HUES48 (cell line): Measurements from ENCODE around the gene KCNMB1.

Source experiments
- H3K27ac ChIP-seq: one replicate; pipeline ENCODE4 v1.7.0; 2013; ENCODE audit warnings: low read depth, low read length, inconsistent platforms
- H3K27me3 ChIP-seq: 2 replicates; pipeline ENCODE4 v1.6.1; 2013; ENCODE audit warnings: mild to moderate bottlenecking, low read length; ENCODE audit not compliant: control insufficient read depth, insufficient read depth
- H3K36me3 ChIP-seq: 2 replicates; pipeline ENCODE4 v1.6.1; 2013; ENCODE audit warnings: low read length; ENCODE audit not compliant: control insufficient read depth, insufficient read depth
- H3K4me1 ChIP-seq: 2 replicates; pipeline ENCODE4 v1.6.1; 2013; ENCODE audit warnings: mild to moderate bottlenecking, low read length; ENCODE audit not compliant: control insufficient read depth, insufficient read depth
- H3K4me3 ChIP-seq: 2 replicates; pipeline ENCODE4 v1.5.1; 2013; ENCODE audit warnings: mild to moderate bottlenecking, low read depth, low read length
- H3K9ac ChIP-seq: 2 replicates; pipeline ENCODE4 v1.6.1; 2013; ENCODE audit warnings: mild to moderate bottlenecking, low read depth, low read length, moderate library complexity
- H3K9me3 ChIP-seq: 2 replicates; pipeline ENCODE4 v1.6.1; 2013; ENCODE audit warnings: low read length; ENCODE audit not compliant: control insufficient read depth, insufficient read depth

KCNMB1 gene

DNA sequence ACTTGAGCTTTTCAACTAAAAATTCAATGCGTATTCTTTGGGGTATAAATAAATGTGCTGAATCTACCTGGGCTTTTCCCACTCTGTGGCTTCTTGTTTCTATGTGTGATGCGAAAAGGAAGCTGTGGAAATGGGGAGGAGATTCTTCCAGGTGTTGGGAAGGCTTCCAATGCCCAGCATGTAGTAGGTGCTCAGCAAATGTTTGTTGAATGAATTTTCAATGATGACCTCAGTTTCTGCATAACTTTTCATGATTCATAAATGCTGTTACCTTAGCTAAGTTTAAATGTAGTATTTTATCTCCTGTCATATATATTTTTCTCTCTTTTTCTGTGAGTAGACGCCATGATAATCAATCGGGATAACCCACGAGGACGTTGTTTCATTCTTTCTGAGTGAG is 25.6 kb upstream of the KCNMB1 start:
- Histone ChIP-seq H3K4me3 (no peak overlapping the region), H3K4me1 (no peaks in the 10 kb centered on the region), H3K27ac (no peak overlapping the region), H3K9ac (no peak overlapping the region), H3K27me3 (no peaks in the 10 kb centered on the region), H3K36me3 (no peaks in the 10 kb centered on the region), H3K9me3 (no peaks in the 10 kb centered on the region)

DNA sequence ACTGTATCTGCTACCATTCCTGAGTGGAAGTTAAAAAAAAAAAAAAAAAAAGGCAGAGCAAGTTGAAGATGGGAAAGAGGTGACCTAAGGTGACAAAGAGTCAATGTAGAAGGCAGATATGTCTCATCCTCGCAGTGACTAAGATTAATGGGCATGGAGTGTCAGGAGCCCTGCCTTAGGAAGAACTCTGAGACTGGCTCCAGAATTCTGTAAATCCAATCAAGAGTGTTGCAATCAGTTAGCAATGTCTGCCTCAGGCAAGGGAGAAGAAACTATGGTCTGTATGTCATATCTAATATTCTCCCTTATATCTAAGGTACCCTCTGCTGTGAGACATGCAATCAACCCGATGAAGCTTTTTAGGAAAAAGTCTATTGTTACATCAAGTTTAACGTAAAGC is 24.7 kb upstream of the KCNMB1 start:
- no peak overlapping the region for H3K4me3 ChIP-seq
- no peak overlapping the region for H3K27ac ChIP-seq
- no peaks in the 10 kb centered on the region for H3K9me3 ChIP-seq
- H3K36me3 ChIP-seq: no peaks in the 10 kb centered on the region
- H3K9ac ChIP-seq: no peak overlapping the region
- H3K27me3 ChIP-seq: no peaks in the 10 kb centered on the region
- H3K4me1 ChIP-seq: peaks cover 3% of the 10 kb centered on the region; the same call in 1 of the 2 replicates

DNA sequence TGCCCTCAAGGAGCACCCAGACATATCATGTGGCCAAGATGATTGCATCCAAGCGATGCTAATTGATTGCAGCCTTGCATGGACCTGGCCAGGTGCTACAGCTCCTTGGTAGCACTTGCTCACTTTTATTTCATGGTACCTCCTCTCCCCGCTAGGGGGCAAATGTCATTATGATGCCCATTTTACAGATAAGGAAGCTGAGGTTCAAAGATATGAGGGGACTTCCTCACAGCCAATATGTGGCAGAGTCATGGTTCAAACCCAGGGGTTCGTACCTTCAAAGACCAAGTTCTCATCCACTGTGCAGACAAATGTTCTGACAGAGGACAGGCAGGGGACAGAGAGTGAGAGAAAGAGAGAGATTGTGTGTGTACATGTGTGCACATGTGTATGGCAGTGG is 21.9 kb upstream of the KCNMB1 start:
- no peak overlapping the region for H3K4me3 ChIP-seq
- no peaks in the 10 kb centered on the region for H3K36me3 ChIP-seq
- no peak overlapping the region for H3K9ac ChIP-seq
- H3K9me3 ChIP-seq: no peaks in the 10 kb centered on the region
- no peaks in the 10 kb centered on the region for H3K27me3 ChIP-seq
- H3K4me1 ChIP-seq: peaks cover 17% of the 10 kb centered on the region
- H3K27ac ChIP-seq: no peak overlapping the region

DNA sequence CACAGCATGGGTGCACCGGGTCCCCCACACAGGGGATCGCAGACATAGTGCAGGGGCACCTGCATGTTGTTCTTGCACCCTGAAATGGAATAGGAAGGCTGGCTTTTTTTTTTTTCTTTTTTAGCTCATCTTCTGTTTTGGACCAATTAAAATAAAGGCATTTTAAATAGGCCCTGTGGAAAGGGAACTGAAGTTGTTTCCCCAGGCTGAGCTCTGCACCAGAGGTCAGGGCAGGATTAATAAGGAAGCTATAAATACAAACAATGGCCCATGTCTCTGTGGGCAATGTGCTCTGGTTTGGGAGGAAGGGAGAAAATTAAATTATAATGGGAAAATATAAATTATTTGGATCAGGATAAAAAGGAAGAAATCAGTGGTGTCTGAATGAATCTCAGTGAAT is 21.2 kb upstream of the KCNMB1 start:
- no peaks in the 10 kb centered on the region for H3K9me3 ChIP-seq
- H3K27me3 ChIP-seq: no peaks in the 10 kb centered on the region
- H3K4me1 ChIP-seq: peaks cover 17% of the 10 kb centered on the region
- no peaks in the 10 kb centered on the region for H3K36me3 ChIP-seq
- H3K27ac ChIP-seq: no peak overlapping the region
- no peak overlapping the region for H3K4me3 ChIP-seq
- H3K9ac ChIP-seq: no peak overlapping the region

DNA sequence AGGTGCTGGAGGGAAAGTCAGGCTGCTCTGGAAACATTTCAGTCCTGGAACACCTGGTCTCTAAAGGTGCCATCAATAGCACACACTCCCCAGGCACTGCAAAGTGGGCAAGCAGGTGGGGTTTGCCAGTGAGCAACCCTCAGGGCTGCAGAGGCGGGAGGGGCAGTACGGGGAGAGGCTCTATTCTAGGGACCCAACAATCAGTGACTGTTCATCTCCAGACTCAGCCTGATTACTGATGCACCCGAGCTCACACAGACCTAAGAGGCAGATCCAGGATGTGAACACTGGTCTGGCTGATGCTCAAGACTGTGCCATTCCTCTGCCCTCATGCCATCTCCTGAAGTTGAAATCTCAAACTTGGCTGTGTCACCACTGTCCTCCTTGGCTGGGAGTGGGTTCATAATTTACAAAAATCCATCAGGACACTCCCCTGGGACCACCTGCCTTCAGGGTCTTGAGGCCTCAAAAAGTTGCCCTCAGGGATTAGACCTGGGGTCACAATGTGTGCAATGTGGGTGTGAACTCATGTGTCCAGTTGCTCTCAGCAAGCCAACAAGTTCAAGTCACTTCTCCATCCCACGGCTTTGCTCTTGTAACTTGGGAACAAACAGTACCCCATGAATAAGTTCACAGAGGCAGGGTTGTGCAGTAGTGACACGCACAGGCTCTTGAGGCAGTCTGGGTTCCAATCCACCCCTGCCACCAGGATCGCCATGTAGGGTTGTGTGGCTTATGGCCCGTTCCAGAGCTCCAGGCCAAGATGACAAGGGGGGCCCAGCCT is 19.9 kb upstream of the KCNMB1 start:
- peaks cover 17% of the 10 kb centered on the region for H3K4me1 ChIP-seq
- H3K27me3 ChIP-seq: no peaks in the 10 kb centered on the region
- H3K36me3 ChIP-seq: no peaks in the 10 kb centered on the region
- H3K9me3 ChIP-seq: no peaks in the 10 kb centered on the region
- H3K27ac ChIP-seq: no peak overlapping the region
- H3K4me3 ChIP-seq: no peak overlapping the region
- H3K9ac ChIP-seq: no peak overlapping the region

DNA sequence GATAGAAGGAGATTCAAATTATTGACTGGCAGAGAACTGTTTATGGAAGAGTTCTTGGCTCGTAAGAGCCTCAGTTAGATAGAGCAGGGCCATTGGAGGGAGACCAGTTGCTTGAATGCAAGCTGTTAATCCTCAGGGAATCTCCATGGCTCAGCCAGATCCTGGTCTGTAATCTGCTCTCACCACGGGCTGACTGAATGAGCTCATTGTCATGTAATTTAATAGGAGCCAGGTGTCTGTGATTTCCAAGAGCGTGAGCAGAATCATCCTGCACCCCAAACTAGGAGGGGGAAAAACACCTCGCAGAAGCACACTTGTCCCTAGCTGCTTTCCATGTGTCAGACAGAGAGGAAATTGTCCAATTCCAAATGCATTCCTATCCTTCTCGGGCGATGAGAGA is 19.1 kb upstream of the KCNMB1 start:
- peaks cover 24% of the 10 kb centered on the region for H3K4me1 ChIP-seq
- H3K27ac ChIP-seq: peak overlapping the region; percentile 16
- H3K4me3 ChIP-seq: no peak overlapping the region
- no peaks in the 10 kb centered on the region for H3K9me3 ChIP-seq
- H3K36me3 ChIP-seq: no peaks in the 10 kb centered on the region
- no peak overlapping the region for H3K9ac ChIP-seq
- H3K27me3 ChIP-seq: no peaks in the 10 kb centered on the region

DNA sequence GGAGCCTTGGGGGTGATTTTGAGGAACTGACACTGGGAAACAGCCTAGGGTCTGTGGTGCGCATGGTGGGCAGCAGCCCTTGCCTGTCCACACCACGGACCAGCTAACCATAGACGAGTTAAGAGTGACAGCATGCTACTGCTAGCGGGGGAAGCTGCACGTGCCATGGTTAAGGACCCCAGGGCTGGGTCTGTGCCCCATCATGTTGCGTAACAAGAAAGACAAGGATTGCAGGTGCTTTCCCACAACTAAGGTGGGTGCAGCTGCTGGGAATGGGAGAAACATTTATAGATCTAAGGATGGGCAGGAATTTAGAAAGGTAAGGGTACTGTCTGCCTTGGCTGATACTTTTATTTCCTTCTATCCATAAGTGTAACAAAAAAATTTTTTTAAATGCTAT is 17.9 kb upstream of the KCNMB1 start:
- H3K9me3 ChIP-seq: no peaks in the 10 kb centered on the region
- H3K27ac ChIP-seq: no peak overlapping the region
- no peak overlapping the region for H3K4me3 ChIP-seq
- no peaks in the 10 kb centered on the region for H3K36me3 ChIP-seq
- H3K27me3 ChIP-seq: no peaks in the 10 kb centered on the region
- no peak overlapping the region for H3K9ac ChIP-seq
- H3K4me1 ChIP-seq: peaks cover 24% of the 10 kb centered on the region

DNA sequence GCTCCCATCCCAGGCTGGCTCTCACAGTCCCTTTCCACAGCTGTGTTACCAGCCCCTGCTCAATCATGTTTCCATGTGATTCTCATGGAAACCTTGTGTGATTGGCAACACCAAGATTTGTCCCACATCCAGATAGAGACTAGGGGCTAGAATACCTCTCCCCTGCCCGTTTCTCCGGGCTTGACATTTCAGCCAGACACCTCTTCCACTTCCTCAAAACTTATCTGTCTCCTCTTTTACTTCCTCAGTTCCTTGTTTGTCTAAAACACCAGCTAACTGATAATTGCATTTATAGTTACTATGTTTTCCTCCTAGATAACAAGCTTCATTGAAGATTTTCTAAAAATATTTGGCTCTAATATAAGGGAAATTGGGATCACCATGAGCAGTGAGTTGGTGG is 16.6 kb upstream of the KCNMB1 start:
- Histone ChIP-seq H3K9ac (no peak overlapping the region), H3K27me3 (no peaks in the 10 kb centered on the region), H3K27ac (no peak overlapping the region), H3K36me3 (no peaks in the 10 kb centered on the region), H3K9me3 (no peaks in the 10 kb centered on the region), H3K4me1 (peaks cover 24% of the 10 kb centered on the region), H3K4me3 (no peak overlapping the region)

DNA sequence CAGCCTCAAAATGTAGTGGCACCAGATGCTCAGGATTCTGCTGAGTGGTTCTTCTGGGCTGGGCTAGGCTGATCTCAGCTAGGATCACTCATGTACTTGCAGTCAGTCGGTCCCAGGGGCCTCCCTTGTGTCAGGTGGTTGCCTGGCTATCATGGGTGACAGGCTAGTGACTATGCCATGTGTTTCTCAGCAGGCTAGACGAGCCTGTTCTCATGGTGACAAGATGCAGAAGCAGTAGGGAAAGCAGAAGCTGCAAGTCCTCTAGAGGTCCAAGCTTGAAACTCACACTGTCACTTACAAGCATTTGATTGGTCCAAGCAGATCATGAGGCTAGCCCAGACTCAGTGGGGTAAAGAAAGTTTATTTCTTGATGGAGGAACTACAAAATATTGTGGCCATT is 15.2 kb upstream of the KCNMB1 start:
- no peaks in the 10 kb centered on the region for H3K36me3 ChIP-seq
- no peaks in the 10 kb centered on the region for H3K27me3 ChIP-seq
- no peak overlapping the region for H3K27ac ChIP-seq
- no peaks in the 10 kb centered on the region for H3K9me3 ChIP-seq
- H3K4me1 ChIP-seq: peaks cover 24% of the 10 kb centered on the region
- H3K4me3 ChIP-seq: no peak overlapping the region
- no peak overlapping the region for H3K9ac ChIP-seq

DNA sequence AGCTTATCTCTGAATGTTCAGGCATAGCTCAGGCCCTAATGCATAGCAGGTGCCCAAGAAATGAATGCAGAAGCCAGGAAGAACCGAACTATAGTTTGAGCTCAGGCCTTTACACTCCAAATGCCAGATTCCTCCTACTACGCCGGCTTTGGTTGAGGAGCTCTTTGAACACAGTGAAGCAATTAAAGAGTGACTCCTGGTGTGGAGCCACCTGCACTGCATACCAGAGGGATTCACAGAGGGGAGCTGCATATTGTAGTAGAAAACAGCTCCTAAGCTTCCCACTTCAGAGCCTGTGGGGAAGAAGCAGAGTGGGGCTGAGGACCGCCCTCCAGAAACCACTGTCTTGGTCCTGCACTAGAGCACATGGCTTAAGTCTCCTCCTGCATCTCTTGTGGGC is 14.5 kb upstream of the KCNMB1 start:
- Histone ChIP-seq H3K27me3 (no peaks in the 10 kb centered on the region), H3K27ac (no peak overlapping the region), H3K4me1 (peaks cover 23% of the 10 kb centered on the region), H3K9me3 (no peaks in the 10 kb centered on the region), H3K36me3 (no peaks in the 10 kb centered on the region), H3K9ac (no peak overlapping the region), H3K4me3 (no peak overlapping the region)

DNA sequence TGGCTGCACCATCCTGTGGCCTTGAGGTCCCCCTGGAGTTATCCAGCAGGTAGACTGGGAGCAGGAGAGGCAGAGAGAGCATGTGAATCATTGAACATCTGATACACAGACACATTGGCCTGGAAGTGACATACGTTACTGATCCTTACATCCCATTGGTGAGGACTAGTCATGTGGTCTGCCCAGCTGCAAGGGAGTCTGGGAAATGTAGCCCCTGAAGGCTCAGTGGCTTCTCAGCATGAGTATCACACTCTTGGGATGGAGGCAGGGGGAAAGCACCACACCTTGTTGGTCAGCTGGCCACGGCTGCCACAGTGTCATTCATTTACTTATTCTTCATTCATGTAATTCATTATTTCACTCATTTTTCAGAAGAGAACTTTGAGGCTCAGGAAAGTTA is 13.3 kb upstream of the KCNMB1 start:
- H3K27ac ChIP-seq: no peak overlapping the region
- H3K27me3 ChIP-seq: no peaks in the 10 kb centered on the region
- no peaks in the 10 kb centered on the region for H3K9me3 ChIP-seq
- H3K4me1 ChIP-seq: peaks cover 23% of the 10 kb centered on the region
- no peak overlapping the region for H3K4me3 ChIP-seq
- no peak overlapping the region for H3K9ac ChIP-seq
- no peaks in the 10 kb centered on the region for H3K36me3 ChIP-seq
